ENCODE results near the gene PSMC3.

DNA sequence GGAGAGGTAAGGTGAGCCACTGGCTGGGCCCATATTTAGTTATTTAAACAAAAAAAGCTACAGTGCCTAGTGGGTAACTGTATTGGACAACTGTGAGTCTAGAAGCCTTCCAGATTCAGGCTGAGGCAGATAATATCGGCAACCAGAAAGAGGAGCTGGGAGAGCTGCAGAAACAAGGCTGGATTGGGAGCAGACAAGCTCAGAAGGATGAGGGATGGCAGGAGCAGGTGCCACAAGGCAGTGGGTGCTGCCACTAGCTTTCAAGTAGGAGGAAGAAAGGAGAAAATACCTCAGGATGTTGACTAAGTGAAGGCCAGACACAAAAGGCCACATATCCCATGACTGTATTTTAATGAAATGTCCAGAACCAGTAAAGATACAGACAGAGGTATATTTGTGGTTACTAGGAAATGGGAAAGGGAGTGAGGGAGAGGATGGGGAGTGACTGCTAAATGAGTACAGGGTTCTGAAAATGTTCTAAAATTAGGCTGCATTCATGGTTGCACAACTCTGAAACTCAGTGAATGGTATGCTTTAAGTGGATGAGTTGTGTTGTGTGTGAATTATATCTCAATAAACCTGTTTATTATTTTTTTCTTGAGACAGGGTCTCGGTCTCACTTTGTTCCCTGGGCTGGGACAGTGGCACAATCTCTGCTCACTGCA is 34.5 kb upstream of the PSMC3 start:
- TF ChIP-seq POLR2A (conservative IDR thresholded peaks at IDR 0.05) (no peak), HDGF (IDR thresholded peaks at IDR 0.05) (no peak), ATF7 (IDR thresholded peaks at IDR 0.05) (no peak), SIN3A (IDR thresholded peaks at IDR 0.05; ENCODE audit: borderline replicate concordance in 2 of 2, control insufficient read depth in 1 of 2, low read depth in 2 of 2, low read length in 2 of 2) (no peak), RAD21 (CRISPR knock-in tag; conservative IDR thresholded peaks at IDR 0.05 in 1 of 2, IDR thresholded peaks at IDR 0.05 in 1 of 2) (no peak), TCF7L2 (IDR thresholded peaks at IDR 0.05; ENCODE audit: low read depth, low read length) (no peak), KAT7 (CRISPR knock-in tag; IDR thresholded peaks at IDR 0.05; ENCODE audit: borderline replicate concordance) (no peak), ZNF282 (CRISPR knock-in tag; IDR thresholded peaks at IDR 0.05) (no peak)
- TF ChIP-seq, protein P1, sequence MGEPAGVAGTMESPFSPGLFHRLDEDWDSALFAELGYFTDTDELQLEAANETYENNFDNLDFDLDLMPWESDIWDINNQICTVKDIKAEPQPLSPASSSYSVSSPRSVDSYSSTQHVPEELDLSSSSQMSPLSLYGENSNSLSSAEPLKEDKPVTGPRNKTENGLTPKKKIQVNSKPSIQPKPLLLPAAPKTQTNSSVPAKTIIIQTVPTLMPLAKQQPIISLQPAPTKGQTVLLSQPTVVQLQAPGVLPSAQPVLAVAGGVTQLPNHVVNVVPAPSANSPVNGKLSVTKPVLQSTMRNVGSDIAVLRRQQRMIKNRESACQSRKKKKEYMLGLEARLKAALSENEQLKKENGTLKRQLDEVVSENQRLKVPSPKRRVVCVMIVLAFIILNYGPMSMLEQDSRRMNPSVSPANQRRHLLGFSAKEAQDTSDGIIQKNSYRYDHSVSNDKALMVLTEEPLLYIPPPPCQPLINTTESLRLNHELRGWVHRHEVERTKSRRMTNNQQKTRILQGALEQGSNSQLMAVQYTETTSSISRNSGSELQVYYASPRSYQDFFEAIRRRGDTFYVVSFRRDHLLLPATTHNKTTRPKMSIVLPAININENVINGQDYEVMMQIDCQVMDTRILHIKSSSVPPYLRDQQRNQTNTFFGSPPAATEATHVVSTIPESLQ (CRISPR knock-in tag; IDR thresholded peaks at IDR 0.05) = no peak
- TF ChIP-seq, protein P2, sequence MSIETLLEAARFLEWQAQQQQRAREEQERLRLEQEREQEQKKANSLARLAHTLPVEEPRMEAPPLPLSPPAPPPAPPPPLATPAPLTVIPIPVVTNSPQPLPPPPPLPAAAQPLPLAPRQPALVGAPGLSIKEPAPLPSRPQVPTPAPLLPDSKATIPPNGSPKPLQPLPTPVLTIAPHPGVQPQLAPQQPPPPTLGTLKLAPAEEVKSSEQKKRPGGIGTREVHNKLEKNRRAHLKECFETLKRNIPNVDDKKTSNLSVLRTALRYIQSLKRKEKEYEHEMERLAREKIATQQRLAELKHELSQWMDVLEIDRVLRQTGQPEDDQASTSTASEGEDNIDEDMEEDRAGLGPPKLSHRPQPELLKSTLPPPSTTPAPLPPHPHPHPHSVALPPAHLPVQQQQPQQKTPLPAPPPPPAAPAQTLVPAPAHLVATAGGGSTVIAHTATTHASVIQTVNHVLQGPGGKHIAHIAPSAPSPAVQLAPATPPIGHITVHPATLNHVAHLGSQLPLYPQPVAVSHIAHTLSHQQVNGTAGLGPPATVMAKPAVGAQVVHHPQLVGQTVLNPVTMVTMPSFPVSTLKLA (conservative IDR thresholded peaks at IDR 0.05) = no peak
- TF ChIP-seq, protein P3, sequence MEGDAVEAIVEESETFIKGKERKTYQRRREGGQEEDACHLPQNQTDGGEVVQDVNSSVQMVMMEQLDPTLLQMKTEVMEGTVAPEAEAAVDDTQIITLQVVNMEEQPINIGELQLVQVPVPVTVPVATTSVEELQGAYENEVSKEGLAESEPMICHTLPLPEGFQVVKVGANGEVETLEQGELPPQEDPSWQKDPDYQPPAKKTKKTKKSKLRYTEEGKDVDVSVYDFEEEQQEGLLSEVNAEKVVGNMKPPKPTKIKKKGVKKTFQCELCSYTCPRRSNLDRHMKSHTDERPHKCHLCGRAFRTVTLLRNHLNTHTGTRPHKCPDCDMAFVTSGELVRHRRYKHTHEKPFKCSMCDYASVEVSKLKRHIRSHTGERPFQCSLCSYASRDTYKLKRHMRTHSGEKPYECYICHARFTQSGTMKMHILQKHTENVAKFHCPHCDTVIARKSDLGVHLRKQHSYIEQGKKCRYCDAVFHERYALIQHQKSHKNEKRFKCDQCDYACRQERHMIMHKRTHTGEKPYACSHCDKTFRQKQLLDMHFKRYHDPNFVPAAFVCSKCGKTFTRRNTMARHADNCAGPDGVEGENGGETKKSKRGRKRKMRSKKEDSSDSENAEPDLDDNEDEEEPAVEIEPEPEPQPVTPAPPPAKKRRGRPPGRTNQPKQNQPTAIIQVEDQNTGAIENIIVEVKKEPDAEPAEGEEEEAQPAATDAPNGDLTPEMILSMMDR (IDR thresholded peaks at IDR 0.05 in 2 of 3, conservative IDR thresholded peaks at IDR 0.05 in 1 of 3; ENCODE audit: insufficient read depth in 2 of 3, low read depth in 1 of 3, low read length in 3 of 3) = no peak
- TF ChIP-seq, protein P4, sequence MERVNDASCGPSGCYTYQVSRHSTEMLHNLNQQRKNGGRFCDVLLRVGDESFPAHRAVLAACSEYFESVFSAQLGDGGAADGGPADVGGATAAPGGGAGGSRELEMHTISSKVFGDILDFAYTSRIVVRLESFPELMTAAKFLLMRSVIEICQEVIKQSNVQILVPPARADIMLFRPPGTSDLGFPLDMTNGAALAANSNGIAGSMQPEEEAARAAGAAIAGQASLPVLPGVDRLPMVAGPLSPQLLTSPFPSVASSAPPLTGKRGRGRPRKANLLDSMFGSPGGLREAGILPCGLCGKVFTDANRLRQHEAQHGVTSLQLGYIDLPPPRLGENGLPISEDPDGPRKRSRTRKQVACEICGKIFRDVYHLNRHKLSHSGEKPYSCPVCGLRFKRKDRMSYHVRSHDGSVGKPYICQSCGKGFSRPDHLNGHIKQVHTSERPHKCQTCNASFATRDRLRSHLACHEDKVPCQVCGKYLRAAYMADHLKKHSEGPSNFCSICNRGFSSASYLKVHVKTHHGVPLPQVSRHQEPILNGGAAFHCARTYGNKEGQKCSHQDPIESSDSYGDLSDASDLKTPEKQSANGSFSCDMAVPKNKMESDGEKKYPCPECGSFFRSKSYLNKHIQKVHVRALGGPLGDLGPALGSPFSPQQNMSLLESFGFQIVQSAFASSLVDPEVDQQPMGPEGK (CRISPR knock-in tag; IDR thresholded peaks at IDR 0.05; ENCODE audit: borderline replicate concordance) = no peak
